HG03060 (cell line): ENCODE results near the gene CRYBA4.
"Not testable (repeated sequence)": the region's sequence is repeated elsewhere in the genome, so short reads cannot be mapped to it uniquely, and the experiment has no call there.

Source experiments
- ATAC-seq: cut with Tn5 transposase; IDR thresholded peaks from one replicate; pipeline ENCODE4 v1.9.1; 2021; ENCODE audit warnings: low read depth, moderate number of reproducible peaks; ENCODE audit not compliant: unreplicated experiment

CRYBA4 gene

GRCh38 chr22:26593763-26594162 lies 28.0 kb upstream of the CRYBA4 start:
- no peak for ATAC-seq

- no peak for ATAC-seq
Observed at GRCh38 chr22:26597026-26597425, 24.7 kb upstream of the CRYBA4 start.

- ATAC-seq, result no peak
Observed at GRCh38 chr22:26597480-26597879, 24.3 kb upstream of the CRYBA4 start.

- ATAC-seq, result no peak
Observed at GRCh38 chr22:26599505-26599904, 22.3 kb upstream of the CRYBA4 start.

DNA sequence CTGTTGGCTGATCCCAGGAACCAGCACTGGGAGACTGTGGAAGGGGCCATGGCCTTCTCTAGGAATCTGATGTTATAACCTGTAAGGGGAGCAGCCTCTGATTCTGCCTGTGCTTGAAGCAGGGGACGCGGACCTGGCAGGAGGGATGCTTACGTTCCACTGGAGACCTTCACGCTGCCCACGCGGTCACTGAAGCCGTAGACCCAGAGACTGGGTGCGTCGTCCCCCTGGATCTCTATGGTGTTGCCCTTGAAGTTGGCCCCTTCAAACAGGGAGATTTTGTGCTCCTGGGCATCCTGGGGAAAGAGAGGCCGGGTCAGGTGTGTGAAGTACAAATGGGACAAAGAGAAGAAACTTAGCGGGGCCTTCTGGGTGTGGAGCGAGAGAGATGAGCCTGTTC lies 20.0 kb upstream of the CRYBA4 start:
- no peak for ATAC-seq

DNA sequence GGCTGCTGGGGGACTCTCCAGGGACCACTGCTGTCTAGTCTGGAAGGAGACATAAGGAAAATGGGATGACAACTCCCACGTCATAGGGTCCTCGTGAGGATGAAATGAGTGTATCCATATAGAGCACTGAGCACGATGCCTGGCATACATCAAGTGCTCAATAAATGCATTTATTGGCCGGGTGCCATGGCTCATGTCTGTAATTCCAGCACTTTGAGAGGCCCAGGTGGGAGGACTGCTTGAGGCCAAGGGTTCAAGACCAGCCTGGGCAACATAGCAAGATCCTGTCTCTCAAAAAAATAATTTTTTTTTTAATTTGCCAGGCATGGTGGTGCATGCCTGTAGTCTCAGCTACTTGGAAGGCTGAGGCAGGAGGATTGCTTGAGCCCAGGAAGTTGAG lies 19.6 kb upstream of the CRYBA4 start:
- no peak for ATAC-seq

GRCh38 chr22:26604368-26604767 lies 17.4 kb upstream of the CRYBA4 start:
- no peak for ATAC-seq

DNA sequence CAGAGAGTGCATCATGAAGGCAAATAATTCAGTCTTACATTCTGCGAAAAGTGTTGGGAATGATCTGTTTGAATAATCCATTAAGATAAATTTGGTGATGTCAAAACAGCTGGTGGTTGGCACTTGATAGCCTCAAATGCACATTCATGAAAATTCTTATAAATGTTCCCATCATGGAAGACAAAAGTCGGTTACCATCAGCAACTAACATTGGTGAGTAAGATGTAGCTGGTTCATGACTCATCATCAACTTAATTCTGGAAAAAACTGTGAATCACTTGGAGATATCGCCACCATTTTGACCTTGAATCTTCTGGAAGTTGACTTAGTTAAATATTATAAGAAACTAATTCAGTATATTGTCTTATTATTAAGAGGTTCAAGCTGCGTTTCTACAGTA lies 15.2 kb upstream of the CRYBA4 start:
- no peak for ATAC-seq

DNA sequence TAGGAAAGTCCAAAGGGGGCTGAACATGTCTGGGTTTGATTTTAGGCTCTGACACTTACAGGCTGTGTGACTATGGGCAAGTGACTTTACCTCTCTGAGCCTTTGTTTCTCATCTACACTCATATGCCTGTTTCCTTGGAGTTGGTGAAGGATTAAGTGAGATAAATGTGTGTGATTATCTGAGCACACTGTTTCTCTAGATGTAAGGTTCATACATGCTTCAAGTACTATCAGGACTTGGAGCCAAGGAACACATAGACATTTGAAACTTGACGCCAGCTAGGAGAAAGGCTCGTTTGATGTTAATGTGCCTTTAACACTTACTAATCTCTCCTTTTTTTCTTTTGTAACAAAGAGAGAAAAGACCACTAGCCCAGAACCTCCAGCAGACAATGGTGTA lies 13.6 kb upstream of the CRYBA4 start:
- no peak for ATAC-seq

- no peak for ATAC-seq
Observed at GRCh38 chr22:26609287-26609686, 12.5 kb upstream of the CRYBA4 start.

DNA sequence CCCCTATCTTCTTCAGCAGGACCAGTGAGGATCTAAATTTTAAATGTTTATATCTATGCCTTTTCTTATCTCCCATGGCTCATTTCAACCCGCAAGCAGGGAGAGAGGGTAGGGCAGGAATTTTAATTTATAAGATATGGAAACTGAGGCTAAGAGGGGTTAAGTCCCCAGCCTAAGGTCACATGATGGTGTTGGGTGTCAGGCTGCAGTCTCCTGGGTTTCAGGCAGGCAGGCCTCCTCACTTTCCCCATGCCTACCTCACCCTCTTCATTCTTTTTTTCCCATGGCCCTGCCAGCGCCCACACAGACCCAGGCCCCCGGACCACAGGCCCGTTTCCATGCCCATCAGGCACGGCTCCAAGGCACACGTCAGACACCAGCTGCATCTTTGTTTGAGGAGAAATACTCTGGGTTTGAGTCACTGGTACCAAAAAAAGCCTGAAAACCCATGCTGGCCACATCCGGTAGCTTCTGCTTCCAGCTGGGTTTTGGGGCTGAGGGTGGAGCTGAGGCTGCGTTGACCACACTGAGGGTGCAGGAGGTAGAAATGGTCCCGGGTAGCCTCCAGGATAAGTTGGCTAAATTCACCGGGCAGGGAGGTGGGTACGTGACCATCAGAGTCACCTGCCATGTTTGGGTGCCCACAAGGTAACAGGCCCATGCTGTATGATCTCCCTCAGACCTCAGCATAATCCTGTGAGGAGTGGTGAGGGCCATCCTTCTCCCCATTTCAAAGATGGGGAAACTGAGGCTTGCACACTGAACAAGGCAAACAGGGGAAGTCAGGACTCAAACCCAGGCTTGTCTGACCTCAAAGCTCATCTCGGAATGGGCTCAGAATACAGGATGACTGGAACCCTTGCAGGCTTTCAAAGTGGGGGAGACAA lies 11.4 kb upstream of the CRYBA4 start:
- ATAC-seq, result peak; percentile 59

GRCh38 chr22:26610996-26611395 lies 10.8 kb upstream of the CRYBA4 start:
- ATAC-seq, result no peak

- no peak for ATAC-seq
Observed at GRCh38 chr22:26612652-26613051, 9.1 kb upstream of the CRYBA4 start.

DNA sequence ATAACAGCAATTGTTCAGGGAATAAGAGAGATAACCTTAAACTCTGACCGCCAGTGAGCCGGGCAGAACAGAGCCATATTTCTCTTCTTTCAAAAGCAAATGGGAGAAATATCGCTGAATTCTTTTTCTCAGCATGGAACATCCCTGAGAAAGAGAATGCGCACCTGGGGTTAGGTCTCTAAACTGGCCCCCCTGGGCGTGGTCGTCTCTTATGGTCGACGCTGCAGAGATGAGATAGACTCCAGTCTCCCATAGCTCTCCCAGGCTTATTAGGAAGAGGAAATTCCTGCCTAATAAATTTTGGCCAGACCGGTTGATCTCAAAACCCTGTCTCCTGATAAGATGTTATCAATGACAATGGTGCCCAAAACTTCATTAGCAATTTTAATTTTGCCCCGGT lies 8.0 kb upstream of the CRYBA4 start:
- not testable (repeated sequence) for ATAC-seq

- ATAC-seq, result no peak
Observed at GRCh38 chr22:26614322-26614721, 7.4 kb upstream of the CRYBA4 start.

- no peak for ATAC-seq
Observed at GRCh38 chr22:26615149-26615548, 6.6 kb upstream of the CRYBA4 start.

DNA sequence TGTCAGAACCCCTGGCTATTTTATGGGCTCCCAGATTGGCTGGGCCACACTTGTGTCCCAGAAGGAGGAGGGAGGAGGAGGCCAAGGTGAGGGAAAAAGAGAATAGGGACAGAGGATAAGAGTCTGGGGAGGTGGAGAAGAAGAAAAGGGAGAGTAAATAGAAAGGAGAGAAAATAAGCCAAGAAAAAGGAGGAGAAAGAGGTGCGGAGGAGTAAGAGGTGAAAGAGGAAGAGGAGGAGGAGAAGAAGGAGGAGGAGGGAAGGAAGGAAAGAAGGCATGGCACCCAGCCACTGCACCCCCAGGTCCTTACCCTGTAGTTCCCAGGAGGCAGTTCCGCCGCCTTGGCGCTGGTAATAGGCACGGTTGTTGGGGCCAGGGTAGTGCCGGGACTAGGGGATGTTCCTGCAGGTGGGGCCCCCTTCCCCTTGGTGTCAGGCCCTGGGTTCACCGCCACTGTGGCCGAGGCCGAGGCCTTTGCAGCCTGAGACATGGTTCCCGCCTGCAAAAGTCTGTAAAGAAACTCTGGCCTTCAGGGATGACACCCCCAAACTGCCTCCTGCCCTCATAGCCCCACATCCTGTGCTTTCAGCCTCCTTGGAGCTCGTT lies 5.8 kb upstream of the CRYBA4 start:
- ATAC-seq, result no peak

- ATAC-seq, result no peak
Observed at GRCh38 chr22:26616650-26617049, 5.1 kb upstream of the CRYBA4 start.

- ATAC-seq, result no peak
Observed at GRCh38 chr22:26617271-26618199, 4.2 kb upstream of the CRYBA4 start, which contains the start of gene CRYBB1. Gene CRYBB1, minus strand, starts transcription at chr22:26618027. Its CDS starts 1,708 bp downstream, at chr22:26616319.

GRCh38 chr22:26618455-26618854 lies 3.3 kb upstream of the CRYBA4 start:
- no peak for ATAC-seq

DNA sequence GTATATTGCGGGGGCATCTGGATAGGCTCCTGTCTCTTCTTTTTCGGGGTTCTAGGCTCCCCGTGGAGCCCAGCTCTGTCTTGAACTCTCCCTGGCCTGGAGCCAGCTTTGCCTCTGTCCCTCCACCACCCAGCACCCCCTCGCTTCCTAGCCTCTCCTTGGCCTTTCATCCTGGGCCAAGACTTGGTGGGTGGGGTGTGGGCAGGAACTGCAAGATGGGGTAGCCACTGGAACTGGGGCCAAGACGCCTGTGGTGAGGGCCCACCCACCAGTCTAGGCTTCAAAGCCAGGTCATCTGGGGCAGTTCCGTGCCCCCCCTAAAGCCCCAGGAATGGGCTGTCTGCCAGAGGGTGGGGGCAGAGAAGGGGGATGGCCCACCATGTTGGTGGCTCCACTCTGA lies 2.3 kb upstream of the CRYBA4 start:
- no peak for ATAC-seq
